Retinal pigment epithelial cell (primary cell): ENCODE results near the gene AOPEP.

Experiments used
- DNase-seq: peaks from one replicate; pipeline ENCODE4 v3.0.0-alpha.2; 2010; ENCODE audit warnings: low read depth
- H3K4me3 ChIP-seq: 2 replicates; pipeline ENCODE4 v1.5.1; 2011; ENCODE audit warnings: mild to moderate bottlenecking, low read length, control low read depth, moderate library complexity
- TF ChIP-seq, protein P1 (sequence below): conservative IDR thresholded peaks from 2 replicates; pipeline ENCODE4 v1.5.1; 2011; ENCODE audit warnings: low read depth, low read length, control low read depth, inconsistent platforms

AOPEP gene

GRCh38 chr9:95118596-95118995 lies 392.1 kb downstream of the AOPEP start:
- DNase-seq, result no peak
- no peak overlapping the region for H3K4me3 ChIP-seq
- TF ChIP-seq, protein P1, sequence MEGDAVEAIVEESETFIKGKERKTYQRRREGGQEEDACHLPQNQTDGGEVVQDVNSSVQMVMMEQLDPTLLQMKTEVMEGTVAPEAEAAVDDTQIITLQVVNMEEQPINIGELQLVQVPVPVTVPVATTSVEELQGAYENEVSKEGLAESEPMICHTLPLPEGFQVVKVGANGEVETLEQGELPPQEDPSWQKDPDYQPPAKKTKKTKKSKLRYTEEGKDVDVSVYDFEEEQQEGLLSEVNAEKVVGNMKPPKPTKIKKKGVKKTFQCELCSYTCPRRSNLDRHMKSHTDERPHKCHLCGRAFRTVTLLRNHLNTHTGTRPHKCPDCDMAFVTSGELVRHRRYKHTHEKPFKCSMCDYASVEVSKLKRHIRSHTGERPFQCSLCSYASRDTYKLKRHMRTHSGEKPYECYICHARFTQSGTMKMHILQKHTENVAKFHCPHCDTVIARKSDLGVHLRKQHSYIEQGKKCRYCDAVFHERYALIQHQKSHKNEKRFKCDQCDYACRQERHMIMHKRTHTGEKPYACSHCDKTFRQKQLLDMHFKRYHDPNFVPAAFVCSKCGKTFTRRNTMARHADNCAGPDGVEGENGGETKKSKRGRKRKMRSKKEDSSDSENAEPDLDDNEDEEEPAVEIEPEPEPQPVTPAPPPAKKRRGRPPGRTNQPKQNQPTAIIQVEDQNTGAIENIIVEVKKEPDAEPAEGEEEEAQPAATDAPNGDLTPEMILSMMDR, result no peak

DNA sequence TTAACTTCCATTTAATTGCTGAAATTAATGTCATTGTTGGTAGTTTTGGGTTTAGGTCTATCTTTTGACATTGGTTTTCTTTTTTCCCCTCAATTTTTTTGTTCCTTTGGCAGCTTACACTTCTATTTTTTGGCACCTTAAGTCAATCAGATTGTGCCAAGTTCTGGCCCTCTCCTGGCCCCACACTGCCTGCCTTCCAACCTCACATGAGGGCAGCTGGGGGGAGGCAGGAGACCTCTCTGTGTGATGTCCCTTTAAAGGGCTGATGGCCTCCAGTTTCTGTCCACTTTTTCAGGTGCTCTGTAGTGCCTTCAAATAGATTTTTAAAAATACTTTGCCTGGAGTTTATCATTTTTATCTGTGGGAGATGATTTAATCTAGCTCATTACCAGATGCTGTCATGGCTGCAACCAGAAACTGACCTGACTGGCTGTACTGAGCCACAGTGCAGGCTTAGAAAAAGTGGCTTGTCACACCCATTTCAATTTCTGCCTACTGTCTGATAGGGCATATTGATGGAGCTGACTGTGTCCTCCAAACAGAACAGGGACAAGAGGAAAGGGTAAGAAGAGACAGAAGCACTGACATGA lies 394.4 kb downstream of the AOPEP start:
- TF ChIP-seq, protein P1, result no peak
- DNase-seq, result no peak
- no peak overlapping the region for H3K4me3 ChIP-seq

DNA sequence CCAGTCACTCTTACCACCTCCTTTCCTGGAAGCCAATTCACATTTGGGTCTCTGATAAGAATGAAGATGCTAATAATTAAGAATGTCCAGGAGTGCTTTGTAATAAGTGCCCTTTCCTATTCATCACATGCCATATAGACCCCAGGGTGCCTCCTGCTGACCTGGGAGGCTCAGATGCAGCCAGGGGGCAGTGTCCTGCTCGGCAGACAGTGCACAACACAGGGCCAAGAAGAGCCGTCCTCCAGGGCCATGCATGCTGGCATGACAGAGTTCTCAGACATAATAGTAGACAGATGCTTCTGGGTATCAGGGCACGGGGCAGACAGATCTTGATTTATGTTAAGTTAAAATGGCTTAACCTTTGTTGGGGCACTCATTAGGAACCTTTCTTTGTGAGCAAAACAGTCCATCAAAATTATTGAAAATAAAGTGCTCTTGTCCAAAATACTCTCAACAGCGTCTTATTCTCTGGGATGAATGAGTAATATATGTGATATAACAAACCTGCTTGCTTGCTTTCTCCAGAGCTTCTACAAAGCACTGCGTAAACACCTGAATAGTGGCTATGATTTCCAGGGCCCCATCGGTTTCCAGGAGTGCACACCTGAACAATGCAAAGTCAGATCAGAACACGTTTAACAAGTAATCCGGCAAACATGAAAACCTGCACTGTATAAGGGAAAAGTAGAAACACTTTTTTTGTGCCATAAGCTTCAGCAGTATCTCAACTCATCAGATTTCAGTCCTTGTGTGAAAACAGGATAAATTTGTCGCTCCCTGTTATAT lies 398.3 kb downstream of the AOPEP start:
- no peak overlapping the region for H3K4me3 ChIP-seq
- DNase-seq, result no peak
- TF ChIP-seq, protein P1, result peak; percentile 38

- TF ChIP-seq, protein P1, result no peak
- H3K4me3 ChIP-seq, result no peak overlapping the region
- DNase-seq, result no peak
These were observed 399.2 kb downstream of the AOPEP start for GRCh38 chr9:95125652-95126051.

- H3K4me3 ChIP-seq, result no peak overlapping the region
- TF ChIP-seq, protein P1, result no peak
- DNase-seq, result no peak
These were observed 400.2 kb downstream of the AOPEP start for GRCh38 chr9:95126739-95127138.

- peak; percentile 34 for DNase-seq
- TF ChIP-seq, protein P1, result peak; percentile 98
- peak overlapping the region; percentile 54 for H3K4me3 ChIP-seq
These were observed 401.0 kb downstream of the AOPEP start for GRCh38 chr9:95127249-95128176.
